Kidney (tissue), 14 donors: ENCODE data around the gene PPP1R14B. TPM values are rescaled to one million over a fixed set of nuclear protein-coding genes. Genes with fewer than 3 reads are reported as not detected.

ENCODE experiments used
- DNase-seq, 5 donors: peaks; one replicate each; pipeline ENCODE4 v3.0.0-alpha.2; 2013 to 2020
- FAIRE-seq: peaks from 2 replicates; lab custom pipeline; 2012; peaks lifted over from hg19 to GRCh38; lab: Jason Lieb, UNC
- H3K27ac ChIP-seq, 2 donors: one replicate each; pipeline ENCODE4 v1.7.0; 2013; ENCODE audit warnings: low read depth in 2 of 2, low read length in 2 of 2, inconsistent platforms in 1 of 2
- H3K27me3 ChIP-seq: one replicate; pipeline ENCODE4 v1.7.1; 2013; ENCODE audit warnings: low read length, inconsistent platforms; ENCODE audit not compliant: control insufficient read depth, insufficient read depth
- H3K36me3 ChIP-seq, 3 donors: one replicate each; pipeline versions ENCODE4 v1.7.0 to v1.7.1; 2013; ENCODE audit warnings: low read length in 3 of 3, control low read depth in 1 of 3, inconsistent platforms in 1 of 3; ENCODE audit not compliant: insufficient read depth in 3 of 3, control insufficient read depth in 2 of 3
- H3K4me1 ChIP-seq, 3 donors: one replicate each; pipeline versions ENCODE4 v1.7.0 to v1.7.1; 2013; ENCODE audit warnings: low read length in 3 of 3, inconsistent platforms in 1 of 3, low read depth in 1 of 3; ENCODE audit not compliant: control insufficient read depth in 2 of 3, insufficient read depth in 2 of 3
- H3K4me3 ChIP-seq, 3 donors: one replicate each; pipeline versions ENCODE4 v1.7.0 to v1.8.1; 2013; ENCODE audit warnings: low read length in 3 of 3, control low read depth in 1 of 3, inconsistent platforms in 1 of 3
- H3K9ac ChIP-seq, 3 donors: one replicate each; pipeline versions ENCODE4 v1.7.0 to v1.7.1; 2013; ENCODE audit warnings: low read length in 3 of 3, control low read depth in 1 of 3, inconsistent platforms in 1 of 3
- H3K9me3 ChIP-seq, 3 donors: one replicate each; pipeline versions ENCODE4 v1.7.0 to v1.7.1; 2013; ENCODE audit warnings: low read length in 3 of 3, control low read depth in 1 of 3, inconsistent platforms in 1 of 3; ENCODE audit not compliant: control insufficient read depth in 2 of 3, insufficient read depth in 1 of 3
- CTCF ChIP-seq: IDR thresholded peaks from 3 replicates; pipeline ENCODE4 v1.5.1; 2012; ENCODE audit warnings: mild to moderate bottlenecking, moderate library complexity, borderline replicate concordance; ENCODE audit not compliant: insufficient read depth; ENCODE audit errors: extremely low read depth
- intact Hi-C: fragments of 100-400 bp; cut with DNase I; formaldehyde crosslinking; loops from one replicate; pipeline ENCODE4 v1.11.1; 2022
- polyA plus RNA-seq: library from polyadenylated mRNA; stranded (reverse); fragments of 350-450 nt; fragmentation: Illumina TruSeq; extraction: RNeasy Lipid Tissue Mini Kit (QIAGEN cat#74804); gene quantifications from one replicate; pipeline ENCODE4 v1.2.3, GENCODE V29; 2014; ENCODE audit warnings: low read depth, low replicate concordance; ENCODE audit not compliant: insufficient read depth
- total RNA-seq: library from RNA; stranded (reverse); fragmentation: NEBNext Ultra II Directional; extraction: Animal tissue kit (Norgen Biotek cat#: 25700); gene quantifications from one replicate; pipeline ENCODE4 v1.2.1, GENCODE V29; 2021
- donor health status: control.
- donor health status: control.
- donor health status: control.
- donor health status: control.
- donor health status: control.
- donor health status: DM: yes; HTN: yes; CAD: no.
- donor health status: Normal renal cell carcinoma (clear cell type).

Gene PPP1R14B
- total and polyA plus RNA-seq, 2 donors from 2014 or later: 86.5 to 145 TPM

GRCh38 chr11:64275031-64275800 lies 28.5 kb upstream of the PPP1R14B start:
- Histone ChIP-seq H3K4me3 (no peak overlapping the region), H3K4me1 (peaks cover 0 to 4% (median 0%) of the 10 kb centered on the region in 3 donors), H3K36me3 (peaks cover 0 to 4% (median 2%) of the 10 kb centered on the region in 3 donors), H3K9me3 (no peaks in the 10 kb centered on the region), H3K27ac (no peak overlapping the region), H3K9ac (no peak overlapping the region), H3K27me3 (no peaks in the 10 kb centered on the region)
- DNase-seq: no peak
- FAIRE-seq: no peak
- no peak for TF ChIP-seq CTCF
- intact Hi-C loops: no loop called here

GRCh38 chr11:64269540-64270220 lies 22.9 kb upstream of the PPP1R14B start:
- Histone ChIP-seq H3K4me1 (peaks cover 0 to 18% (median 9%) of the 10 kb centered on the region in 3 donors), H3K9ac (peak overlapping the region; percentile 62 to 97 (median 90)), H3K9me3 (no peaks in the 10 kb centered on the region), H3K27me3 (no peaks in the 10 kb centered on the region), H3K4me3 (peak overlapping the region; percentile 80 to 100 (median 94)), H3K36me3 (peaks cover 0 to 4% (median 0%) of the 10 kb centered on the region in 3 donors), H3K27ac (peak overlapping the region; percentile 94 to 99)
- intact Hi-C loops: no loop called here
- FAIRE-seq (peak; percentile 93), DNase-seq (peak; percentile 99 to 100 (median 99))
- no peak for TF ChIP-seq CTCF

GRCh38 chr11:64268893-64269539 lies 22.3 kb upstream of the PPP1R14B start:
- peaks cover 0 to 18% (median 9%) of the 10 kb centered on the region in 3 donors for H3K4me1 ChIP-seq
- no peaks in the 10 kb centered on the region for H3K9me3 ChIP-seq
- H3K27me3 ChIP-seq: no peaks in the 10 kb centered on the region
- TF ChIP-seq CTCF: no peak
- intact Hi-C loops: no loop called here
- H3K27ac ChIP-seq: peak overlapping the region; percentile 82 to 91
- FAIRE-seq (no peak), DNase-seq (peak in 4 of 5 donors; percentile 52 to 91 (median 70))
- H3K4me3 ChIP-seq: peak overlapping the region; percentile 43 to 100 (median 51)
- H3K36me3 ChIP-seq: peaks cover 0 to 6% (median 0%) of the 10 kb centered on the region in 3 donors
- peak overlapping the region; percentile 15 to 86 (median 62) for H3K9ac ChIP-seq
